ENCODE data around the gene NEU1.
"Not testable (repeated sequence)": the region's sequence is repeated elsewhere in the genome, so short reads cannot be mapped to it uniquely, and the experiment has no call there.

Gene NEU1

GRCh38 chr6:31815025-31815838, 47.4 kb downstream of the NEU1 start, which contains the start of the genes HSPA1A and HSPA1L:
HSPA1A (plus strand) TSS chr6:31815543; CDS start chr6:31815757, 214 bp downstream.
HSPA1L (minus strand) TSS chr6:31815283; CDS start chr6:31811972, 3,311 bp downstream.
- DNase-seq: peak; percentile 98

GRCh38 chr6:31814677-31815024, 48.0 kb downstream of the NEU1 start:
- peak; percentile 98 for DNase-seq

- no peak for DNase-seq
These were observed 49.2 kb downstream of the NEU1 start for GRCh38 chr6:31813465-31813849.

GRCh38 chr6:31811645-31812044, 51.0 kb downstream of the NEU1 start:
- DNase-seq: no peak

- not testable (repeated sequence) for DNase-seq
These were observed 54.0 kb downstream of the NEU1 start for GRCh38 chr6:31808599-31808998.
